Astrocyte (in vitro differentiated cells and primary cell): ENCODE results near the gene SYCP1.

Source experiments
- CTCF ChIP-seq: IDR thresholded peaks from 2 replicates; pipeline ENCODE4 v1.5.1; 2011; ENCODE audit warnings: low read depth, mild to moderate bottlenecking, inconsistent platforms, low read length, moderate library complexity; ENCODE audit not compliant: insufficient read depth
- EZH2 ChIP-seq: IDR thresholded peaks from 2 replicates; pipeline ENCODE4 v1.6.1; 2012; ENCODE audit warnings: mild to moderate bottlenecking, low read length, inconsistent platforms; ENCODE audit not compliant: insufficient read depth

- TF ChIP-seq CTCF (peak; percentile 27), EZH2 (no peak)
Observed at GRCh38 chr1:114956570-114956969, 101.9 kb downstream of the SYCP1 start.
